OCI-LY7 (cell line): ENCODE data around the gene RYK.

Source experiments
- CTCF ChIP-seq: fragments of 200-600 bp; sonication (generic); conservative IDR thresholded peaks from 2 replicates; pipeline ENCODE4 v1.5.1; 2014; ENCODE audit warnings: mild to moderate bottlenecking, antibody characterized with exemption, low read length, moderate library complexity, mixed read lengths
- EZH2phosphoT487 ChIP-seq: fragments of 200-600 bp; sonication (generic); IDR thresholded peaks from 2 replicates; pipeline ENCODE4 v1.6.1; 2018; ENCODE audit warnings: low read depth, borderline replicate concordance, mild to moderate bottlenecking, mixed run types, antibody characterized with exemption, low read length, moderate library complexity, mixed read lengths

- TF ChIP-seq CTCF = no peak
- TF ChIP-seq EZH2phosphoT487 = no peak
Measured at GRCh38 chr3:134282659-134283047, 32.0 kb upstream of the RYK start.
